Measurements from ENCODE around the gene PDCD6IP. TPM values are rescaled to one million over a fixed set of nuclear protein-coding genes. Genes with fewer than 3 reads are reported as not detected.
A peak's percentile ranks its signal among the peaks of the same experiment; 100 is the strongest.

The PDCD6IP gene
- total and polyA plus RNA-seq, 5 donors from 2014 or later: 73.0 to 178 (median 79.7) TPM

DNA sequence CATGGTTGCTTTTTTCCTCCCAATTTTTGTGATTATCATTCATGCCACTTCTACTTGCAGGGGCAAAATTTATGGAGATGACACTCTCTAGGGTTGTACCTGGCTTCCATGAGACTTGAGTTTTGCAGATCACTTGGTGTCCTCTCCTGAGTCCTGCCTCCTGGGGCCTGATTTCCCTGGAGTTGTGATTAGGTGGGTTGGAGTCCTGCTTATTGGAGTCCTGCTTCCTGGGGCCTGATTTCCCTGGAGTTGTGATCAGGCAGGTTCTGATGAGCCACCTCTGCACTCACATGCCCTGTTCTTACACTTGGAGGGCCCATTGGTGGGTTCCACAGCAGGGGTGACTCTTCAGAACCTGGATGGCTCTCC lies 102.0 kb downstream of the PDCD6IP start:
- DNase-seq (no peak), ATAC-seq (ENCODE audit: low read depth in 2 of 2) (no peak)
- no peaks in the 10 kb centered on the region for H3K36me3 Mint-ChIP-seq
- H3K4me3 Mint-ChIP-seq: no peak overlapping the region
- H3K27me3 ChIP-seq (ENCODE audit: control insufficient read depth, insufficient read depth, low read length): no peaks in the 10 kb centered on the region
- no peaks in the 10 kb centered on the region for H3K36me3 ChIP-seq (ENCODE audit: control insufficient read depth, insufficient read depth, low read length)
- no peaks in the 10 kb centered on the region for H3K4me1 ChIP-seq (ENCODE audit: control insufficient read depth, insufficient read depth, low read length, poor library complexity, severe bottlenecking)
- peaks cover 0 to 2% (median 0%) of the 10 kb centered on the region in 7 donors for H3K9me3 Mint-ChIP-seq
- H3K4me1 Mint-ChIP-seq: no peaks in the 10 kb centered on the region
- H3K27ac Mint-ChIP-seq: no peak overlapping the region
- H3K27me3 Mint-ChIP-seq: peaks cover 7% of the 10 kb centered on the region
- H3K27ac ChIP-seq (ENCODE audit: insufficient read depth, low read length, poor library complexity, severe bottlenecking): no peak overlapping the region
- H3K4me3 ChIP-seq (ENCODE audit: low read depth, low read length): no peak overlapping the region
- no peaks in the 10 kb centered on the region for H3K9me3 ChIP-seq (ENCODE audit: control insufficient read depth in 2 of 2, low read length in 2 of 2)

DNA sequence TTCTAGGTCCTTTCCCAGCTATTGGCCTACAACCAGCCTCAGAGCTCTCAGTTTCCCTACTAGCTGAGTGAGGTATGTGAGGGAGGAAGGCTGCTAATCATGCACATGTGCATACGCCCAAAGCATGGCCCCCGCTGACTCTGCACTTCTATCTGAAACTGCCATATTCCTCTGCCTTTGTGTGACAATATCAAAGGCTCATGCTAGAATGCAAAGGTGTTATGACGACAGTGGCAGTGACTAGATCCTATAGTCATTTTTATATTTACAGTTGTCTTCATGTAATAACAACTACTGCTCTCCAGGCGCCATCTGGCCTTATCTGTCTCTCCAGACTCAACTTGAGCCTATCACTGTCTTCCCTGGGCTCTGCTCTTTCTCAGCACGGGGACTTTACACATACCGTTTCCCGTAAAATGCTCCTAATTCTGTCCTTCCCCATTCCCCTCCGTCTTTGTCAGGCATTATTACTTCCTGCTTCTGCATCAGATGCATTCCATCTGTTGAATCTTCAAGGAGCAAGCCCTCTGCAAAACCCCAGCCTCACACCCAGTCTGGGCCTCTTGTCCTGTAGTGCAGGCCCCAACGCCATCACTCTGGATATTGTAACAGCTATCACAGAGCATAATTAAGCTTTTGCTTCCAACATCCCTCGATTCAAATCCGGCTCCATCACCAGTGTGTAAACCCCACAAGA lies 102.5 kb downstream of the PDCD6IP start:
- DNase-seq: no peak
- H3K36me3 Mint-ChIP-seq: no peaks in the 10 kb centered on the region
- Histone ChIP-seq H3K4me3 (ENCODE audit: low read depth, low read length) (no peak overlapping the region), H3K27ac (ENCODE audit: insufficient read depth, low read length, poor library complexity, severe bottlenecking) (no peak overlapping the region), H3K27me3 (ENCODE audit: control insufficient read depth, insufficient read depth, low read length) (no peaks in the 10 kb centered on the region), H3K9me3 (ENCODE audit: control insufficient read depth in 2 of 2, low read length in 2 of 2) (no peaks in the 10 kb centered on the region), H3K4me1 (ENCODE audit: control insufficient read depth, insufficient read depth, low read length, poor library complexity, severe bottlenecking) (no peaks in the 10 kb centered on the region), H3K36me3 (ENCODE audit: control insufficient read depth, insufficient read depth, low read length) (no peaks in the 10 kb centered on the region)
- ATAC-seq (ENCODE audit: low read depth in 2 of 2): no peak
- H3K4me1 Mint-ChIP-seq: no peaks in the 10 kb centered on the region
- H3K4me3 Mint-ChIP-seq: no peak overlapping the region
- peaks cover 0 to 2% (median 0%) of the 10 kb centered on the region in 7 donors for H3K9me3 Mint-ChIP-seq
- H3K27me3 Mint-ChIP-seq: peaks cover 7% of the 10 kb centered on the region
- H3K27ac Mint-ChIP-seq: no peak overlapping the region

DNA sequence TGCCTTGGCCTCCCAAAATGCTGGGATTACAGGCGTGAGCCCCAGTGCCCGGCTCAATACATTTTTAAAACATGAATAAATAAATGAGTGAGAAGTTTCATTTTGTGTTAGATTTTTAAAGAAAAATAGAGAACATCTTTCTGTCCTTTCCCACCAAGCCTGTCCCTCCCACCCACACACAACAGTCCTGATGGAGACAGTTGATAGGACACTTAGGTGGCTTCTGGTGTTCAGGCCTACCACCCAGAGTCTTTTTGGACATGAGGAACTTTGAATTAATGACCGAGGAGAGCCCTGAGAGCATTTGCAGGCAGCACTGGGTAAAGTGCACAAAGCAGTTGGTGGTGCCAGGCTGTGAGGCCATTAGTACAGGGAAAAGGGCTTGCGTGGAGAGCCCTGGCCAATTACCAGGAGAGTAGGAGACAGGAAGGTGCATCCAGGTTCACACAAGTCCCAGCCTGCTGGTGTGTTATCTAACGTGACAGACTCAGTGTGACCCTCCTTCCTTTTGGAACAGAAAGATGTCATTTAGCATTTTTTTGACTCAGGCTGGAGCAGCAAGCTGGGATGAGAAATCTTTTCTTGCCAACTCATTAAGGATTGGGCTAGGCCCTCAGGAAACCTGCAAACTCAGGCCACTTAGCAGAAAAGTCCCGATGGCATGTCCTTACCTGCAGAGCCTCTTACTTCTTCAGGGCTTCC lies 103.6 kb downstream of the PDCD6IP start:
- Histone ChIP-seq H3K9me3 (ENCODE audit: control insufficient read depth in 2 of 2, low read length in 2 of 2) (no peaks in the 10 kb centered on the region), H3K27me3 (ENCODE audit: control insufficient read depth, insufficient read depth, low read length) (no peaks in the 10 kb centered on the region), H3K27ac (ENCODE audit: insufficient read depth, low read length, poor library complexity, severe bottlenecking) (no peak overlapping the region), H3K36me3 (ENCODE audit: control insufficient read depth, insufficient read depth, low read length) (no peaks in the 10 kb centered on the region), H3K4me3 (ENCODE audit: low read depth, low read length) (no peak overlapping the region), H3K4me1 (ENCODE audit: control insufficient read depth, insufficient read depth, low read length, poor library complexity, severe bottlenecking) (no peaks in the 10 kb centered on the region)
- peaks cover 0 to 2% (median 0%) of the 10 kb centered on the region in 7 donors for H3K9me3 Mint-ChIP-seq
- no peak overlapping the region for H3K4me3 Mint-ChIP-seq
- DNase-seq (no peak), ATAC-seq (ENCODE audit: low read depth in 2 of 2) (no peak)
- H3K36me3 Mint-ChIP-seq: no peaks in the 10 kb centered on the region
- no peak overlapping the region for H3K27ac Mint-ChIP-seq
- peaks cover 7% of the 10 kb centered on the region for H3K27me3 Mint-ChIP-seq
- H3K4me1 Mint-ChIP-seq: no peaks in the 10 kb centered on the region

DNA sequence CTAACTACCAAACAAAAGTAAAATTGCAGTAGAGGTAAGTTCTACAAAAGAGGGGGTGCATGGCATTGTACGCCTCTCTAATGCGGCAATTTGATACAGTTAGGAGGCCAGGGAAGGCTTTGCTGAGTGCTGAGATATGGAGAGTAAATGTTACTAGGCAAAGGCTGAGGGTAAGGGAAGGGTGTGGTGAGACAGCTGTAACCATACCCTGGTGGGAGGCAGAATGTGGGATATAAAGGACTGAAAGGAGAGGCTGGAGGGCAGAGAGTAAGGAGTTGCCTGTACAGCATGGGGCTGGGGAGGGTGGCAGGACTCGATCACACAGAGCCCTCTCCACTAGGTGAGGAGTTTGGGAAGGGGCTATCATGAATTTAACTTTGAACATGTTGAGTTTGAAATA lies 106.3 kb downstream of the PDCD6IP start:
- Histone ChIP-seq H3K4me3 (ENCODE audit: low read depth, low read length) (no peak overlapping the region), H3K27ac (ENCODE audit: insufficient read depth, low read length, poor library complexity, severe bottlenecking) (no peak overlapping the region), H3K27me3 (ENCODE audit: control insufficient read depth, insufficient read depth, low read length) (no peaks in the 10 kb centered on the region), H3K36me3 (ENCODE audit: control insufficient read depth, insufficient read depth, low read length) (no peaks in the 10 kb centered on the region), H3K9me3 (ENCODE audit: control insufficient read depth in 2 of 2, low read length in 2 of 2) (no peaks in the 10 kb centered on the region), H3K4me1 (ENCODE audit: control insufficient read depth, insufficient read depth, low read length, poor library complexity, severe bottlenecking) (no peaks in the 10 kb centered on the region)
- Mint-ChIP-seq H3K27ac (no peak overlapping the region), H3K4me3 (no peak overlapping the region), H3K36me3 (no peaks in the 10 kb centered on the region), H3K4me1 (no peaks in the 10 kb centered on the region), H3K9me3 (peaks cover 0 to 2% (median 0%) of the 10 kb centered on the region in 7 donors), H3K27me3 (peaks cover 11% of the 10 kb centered on the region)
- ATAC-seq (ENCODE audit: low read depth in 2 of 2): no peak
- DNase-seq: no peak

DNA sequence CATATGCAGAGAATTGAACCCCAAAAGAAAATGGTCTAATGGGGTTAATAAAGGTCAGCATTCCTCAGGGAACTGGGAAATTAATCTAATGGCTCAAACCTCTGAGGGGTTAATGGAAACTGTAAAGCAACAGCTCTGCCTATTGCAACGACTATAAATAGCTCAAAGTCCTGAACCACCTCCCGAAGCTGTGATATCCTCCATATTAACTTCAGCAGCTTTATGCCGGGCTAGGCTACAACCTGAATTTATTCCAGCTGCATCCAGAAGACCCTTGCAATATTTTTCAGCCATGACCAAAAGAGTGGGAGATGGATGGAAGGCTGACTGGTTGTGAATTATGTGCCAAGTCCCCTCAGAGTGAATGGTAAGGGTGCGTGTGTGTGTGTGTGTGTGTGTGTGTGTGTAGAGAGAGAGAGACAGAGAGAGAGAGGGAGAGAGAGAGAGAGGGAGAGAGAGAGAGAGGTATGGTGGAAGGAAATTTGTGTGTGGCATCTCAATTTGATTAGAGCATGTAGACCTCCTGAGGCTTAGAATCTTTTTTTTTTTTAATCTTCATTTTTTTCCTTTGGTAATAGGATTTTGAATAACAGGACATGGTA lies 109.9 kb downstream of the PDCD6IP start:
- ATAC-seq (ENCODE audit: low read depth in 2 of 2) (no peak), DNase-seq (no peak)
- H3K27ac ChIP-seq (ENCODE audit: insufficient read depth, low read length, poor library complexity, severe bottlenecking): no peak overlapping the region
- Mint-ChIP-seq H3K9me3 (no peaks in the 10 kb centered on the region), H3K27ac (no peak overlapping the region), H3K27me3 (peaks cover 8% of the 10 kb centered on the region), H3K36me3 (no peaks in the 10 kb centered on the region), H3K4me3 (no peak overlapping the region), H3K4me1 (no peaks in the 10 kb centered on the region)
- no peaks in the 10 kb centered on the region for H3K27me3 ChIP-seq (ENCODE audit: control insufficient read depth, insufficient read depth, low read length)
- H3K4me1 ChIP-seq (ENCODE audit: control insufficient read depth, insufficient read depth, low read length, poor library complexity, severe bottlenecking): no peaks in the 10 kb centered on the region
- no peak overlapping the region for H3K4me3 ChIP-seq (ENCODE audit: low read depth, low read length)
- H3K36me3 ChIP-seq (ENCODE audit: control insufficient read depth, insufficient read depth, low read length): no peaks in the 10 kb centered on the region
- no peaks in the 10 kb centered on the region for H3K9me3 ChIP-seq (ENCODE audit: control insufficient read depth in 2 of 2, low read length in 2 of 2)

DNA sequence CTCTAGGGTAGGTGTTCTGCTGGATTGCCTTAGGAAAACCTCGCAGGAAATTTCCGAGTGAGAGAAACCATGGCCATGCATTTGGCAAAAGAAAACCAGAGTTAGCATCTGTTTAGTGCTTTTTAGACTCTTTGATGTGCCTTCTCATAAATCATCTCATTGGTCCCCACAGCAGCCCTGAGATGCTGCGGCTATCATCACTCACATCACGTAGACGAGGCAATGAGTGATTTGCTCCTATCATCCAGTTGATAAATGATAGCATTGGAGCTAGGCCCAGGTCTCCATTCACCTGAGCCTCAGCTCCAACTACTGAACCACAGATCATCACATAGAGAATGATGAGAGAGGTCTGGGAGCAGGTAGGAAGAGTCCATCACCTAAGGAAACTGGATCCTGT lies 111.1 kb downstream of the PDCD6IP start:
- Mint-ChIP-seq H3K4me3 (no peak overlapping the region), H3K4me1 (no peaks in the 10 kb centered on the region), H3K27ac (peak overlapping the region in 1 of 3 donors; percentile 14), H3K36me3 (no peaks in the 10 kb centered on the region), H3K9me3 (no peaks in the 10 kb centered on the region), H3K27me3 (peaks cover 8% of the 10 kb centered on the region)
- H3K27me3 ChIP-seq (ENCODE audit: control insufficient read depth, insufficient read depth, low read length): no peaks in the 10 kb centered on the region
- H3K36me3 ChIP-seq (ENCODE audit: control insufficient read depth, insufficient read depth, low read length): no peaks in the 10 kb centered on the region
- ATAC-seq (ENCODE audit: low read depth in 2 of 2) (no peak), DNase-seq (no peak)
- H3K4me3 ChIP-seq (ENCODE audit: low read depth, low read length): no peak overlapping the region
- no peaks in the 10 kb centered on the region for H3K9me3 ChIP-seq (ENCODE audit: control insufficient read depth in 2 of 2, low read length in 2 of 2)
- H3K4me1 ChIP-seq (ENCODE audit: control insufficient read depth, insufficient read depth, low read length, poor library complexity, severe bottlenecking): no peaks in the 10 kb centered on the region
- no peak overlapping the region for H3K27ac ChIP-seq (ENCODE audit: insufficient read depth, low read length, poor library complexity, severe bottlenecking)

DNA sequence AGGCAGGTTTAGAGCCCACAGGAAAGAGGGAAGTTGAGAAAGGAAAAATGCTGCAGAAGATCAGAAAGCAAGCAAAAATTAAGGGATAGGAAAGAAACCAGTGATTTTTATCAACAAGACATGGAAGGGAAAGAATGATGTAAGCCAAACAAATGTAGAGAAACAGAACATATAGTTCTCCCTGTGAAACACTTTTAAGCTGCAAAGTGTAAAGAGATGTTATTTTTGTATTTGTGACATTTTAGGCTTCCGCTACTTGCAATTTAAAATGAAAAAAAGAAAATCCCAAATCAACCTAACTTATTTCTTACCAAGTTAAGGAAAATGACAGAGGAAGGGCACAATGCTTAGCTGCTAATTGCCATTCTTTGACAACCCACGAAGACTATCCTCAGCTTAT lies 111.6 kb downstream of the PDCD6IP start:
- H3K9me3 Mint-ChIP-seq: no peaks in the 10 kb centered on the region
- H3K9me3 ChIP-seq (ENCODE audit: control insufficient read depth in 2 of 2, low read length in 2 of 2): no peaks in the 10 kb centered on the region
- H3K27ac ChIP-seq (ENCODE audit: insufficient read depth, low read length, poor library complexity, severe bottlenecking): no peak overlapping the region
- no peak for ATAC-seq (ENCODE audit: low read depth in 2 of 2)
- peak overlapping the region in 1 of 3 donors; percentile 14 for H3K27ac Mint-ChIP-seq
- no peak overlapping the region for H3K4me3 ChIP-seq (ENCODE audit: low read depth, low read length)
- H3K4me1 ChIP-seq (ENCODE audit: control insufficient read depth, insufficient read depth, low read length, poor library complexity, severe bottlenecking): no peaks in the 10 kb centered on the region
- H3K27me3 ChIP-seq (ENCODE audit: control insufficient read depth, insufficient read depth, low read length): no peaks in the 10 kb centered on the region
- no peaks in the 10 kb centered on the region for H3K36me3 ChIP-seq (ENCODE audit: control insufficient read depth, insufficient read depth, low read length)
- no peak overlapping the region for H3K4me3 Mint-ChIP-seq
- no peaks in the 10 kb centered on the region for H3K4me1 Mint-ChIP-seq
- DNase-seq: no peak
- peaks cover 8% of the 10 kb centered on the region for H3K27me3 Mint-ChIP-seq
- no peaks in the 10 kb centered on the region for H3K36me3 Mint-ChIP-seq
